PC-9 (cell line): ENCODE data around the gene FOXK1.

Experiments used
- EZH2 ChIP-seq: fragments of 200-600 bp; sonication (generic); IDR thresholded peaks from 2 replicates; pipeline ENCODE4 v1.8.0; 2017; ENCODE audit warnings: antibody characterized with exemption, low read depth
- TF ChIP-seq, protein P1 (sequence below): fragments of 200-600 bp; sonication (generic); conservative IDR thresholded peaks from 2 replicates; pipeline ENCODE4 v1.6.1; 2017; ENCODE audit warnings: mixed run types, antibody characterized with exemption, mild to moderate bottlenecking, moderate library complexity

DNA sequence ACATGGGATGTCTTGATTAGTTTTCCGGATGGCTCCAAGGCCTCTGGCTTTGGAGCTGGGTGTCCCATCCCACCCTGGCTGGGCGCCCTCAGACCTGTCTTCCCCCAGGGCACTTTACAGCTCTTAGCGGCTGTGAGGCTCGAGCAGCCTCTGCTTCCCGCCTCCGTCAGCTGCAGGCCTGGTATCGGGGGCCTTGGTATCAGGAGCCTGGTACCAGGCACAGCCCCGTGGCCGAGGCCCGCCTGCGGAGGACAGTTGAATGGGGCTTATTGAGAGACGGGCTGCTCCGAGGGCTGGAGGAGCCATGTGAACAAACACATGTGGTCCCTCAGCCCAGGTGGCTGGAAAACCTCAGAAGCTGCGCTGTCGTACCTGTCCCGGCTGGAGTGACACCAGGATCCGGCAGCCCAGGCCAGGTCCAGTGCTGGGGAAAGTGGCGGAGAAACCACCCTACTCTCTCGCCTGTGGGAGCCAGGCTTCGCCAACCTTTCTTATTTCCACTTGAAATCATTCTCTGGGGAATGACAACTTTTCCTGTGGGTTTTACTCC, 69.4 kb downstream of the FOXK1 start:
- TF ChIP-seq, protein P1, sequence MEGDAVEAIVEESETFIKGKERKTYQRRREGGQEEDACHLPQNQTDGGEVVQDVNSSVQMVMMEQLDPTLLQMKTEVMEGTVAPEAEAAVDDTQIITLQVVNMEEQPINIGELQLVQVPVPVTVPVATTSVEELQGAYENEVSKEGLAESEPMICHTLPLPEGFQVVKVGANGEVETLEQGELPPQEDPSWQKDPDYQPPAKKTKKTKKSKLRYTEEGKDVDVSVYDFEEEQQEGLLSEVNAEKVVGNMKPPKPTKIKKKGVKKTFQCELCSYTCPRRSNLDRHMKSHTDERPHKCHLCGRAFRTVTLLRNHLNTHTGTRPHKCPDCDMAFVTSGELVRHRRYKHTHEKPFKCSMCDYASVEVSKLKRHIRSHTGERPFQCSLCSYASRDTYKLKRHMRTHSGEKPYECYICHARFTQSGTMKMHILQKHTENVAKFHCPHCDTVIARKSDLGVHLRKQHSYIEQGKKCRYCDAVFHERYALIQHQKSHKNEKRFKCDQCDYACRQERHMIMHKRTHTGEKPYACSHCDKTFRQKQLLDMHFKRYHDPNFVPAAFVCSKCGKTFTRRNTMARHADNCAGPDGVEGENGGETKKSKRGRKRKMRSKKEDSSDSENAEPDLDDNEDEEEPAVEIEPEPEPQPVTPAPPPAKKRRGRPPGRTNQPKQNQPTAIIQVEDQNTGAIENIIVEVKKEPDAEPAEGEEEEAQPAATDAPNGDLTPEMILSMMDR: no peak
- TF ChIP-seq EZH2: no peak
